ENCODE results near the gene MOB3A.

DNA sequence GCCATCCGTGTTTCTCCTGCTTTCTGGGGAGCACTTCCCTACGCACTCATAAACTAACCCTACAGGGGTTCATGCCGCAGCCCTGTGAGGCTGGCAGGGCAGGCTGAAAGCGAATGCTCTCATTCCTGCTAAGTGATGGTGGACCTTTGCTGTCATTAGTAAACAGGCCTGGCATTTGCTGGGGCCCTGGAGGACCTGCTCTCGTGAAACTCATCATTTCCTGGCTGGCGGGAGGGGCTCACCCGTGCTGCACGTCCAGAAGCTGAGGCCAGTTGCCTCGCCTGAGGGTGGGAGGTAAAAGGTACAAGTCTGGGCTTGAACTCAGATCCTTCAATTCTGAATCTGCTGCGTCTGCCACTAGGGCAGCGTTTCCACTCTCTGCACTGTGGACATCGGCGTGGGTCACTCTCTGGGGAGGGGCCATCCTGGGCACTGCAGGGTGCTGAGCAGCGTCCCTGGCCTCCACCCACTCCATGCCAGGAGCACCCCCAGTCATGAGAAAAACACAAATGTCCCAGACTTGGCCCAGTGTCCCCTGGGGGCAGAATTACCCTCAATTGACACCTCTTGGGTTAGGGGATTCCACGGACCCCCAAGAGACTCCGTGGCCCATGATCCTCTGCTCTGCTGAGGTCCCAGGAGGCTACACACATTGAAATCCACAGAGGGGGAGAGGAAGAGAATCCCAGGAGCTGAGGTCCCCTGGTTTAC, 7.0 kb downstream of the MOB3A start:
- no peak for TF ChIP-seq EZH2phosphoT487 (IDR thresholded peaks at IDR 0.05; ENCODE audit: low read length)
- TF ChIP-seq, protein P1, sequence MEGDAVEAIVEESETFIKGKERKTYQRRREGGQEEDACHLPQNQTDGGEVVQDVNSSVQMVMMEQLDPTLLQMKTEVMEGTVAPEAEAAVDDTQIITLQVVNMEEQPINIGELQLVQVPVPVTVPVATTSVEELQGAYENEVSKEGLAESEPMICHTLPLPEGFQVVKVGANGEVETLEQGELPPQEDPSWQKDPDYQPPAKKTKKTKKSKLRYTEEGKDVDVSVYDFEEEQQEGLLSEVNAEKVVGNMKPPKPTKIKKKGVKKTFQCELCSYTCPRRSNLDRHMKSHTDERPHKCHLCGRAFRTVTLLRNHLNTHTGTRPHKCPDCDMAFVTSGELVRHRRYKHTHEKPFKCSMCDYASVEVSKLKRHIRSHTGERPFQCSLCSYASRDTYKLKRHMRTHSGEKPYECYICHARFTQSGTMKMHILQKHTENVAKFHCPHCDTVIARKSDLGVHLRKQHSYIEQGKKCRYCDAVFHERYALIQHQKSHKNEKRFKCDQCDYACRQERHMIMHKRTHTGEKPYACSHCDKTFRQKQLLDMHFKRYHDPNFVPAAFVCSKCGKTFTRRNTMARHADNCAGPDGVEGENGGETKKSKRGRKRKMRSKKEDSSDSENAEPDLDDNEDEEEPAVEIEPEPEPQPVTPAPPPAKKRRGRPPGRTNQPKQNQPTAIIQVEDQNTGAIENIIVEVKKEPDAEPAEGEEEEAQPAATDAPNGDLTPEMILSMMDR (IDR thresholded peaks at IDR 0.05; ENCODE audit: low read length) = no peak
